Measurements from ENCODE around the gene RNF217. TPM values are rescaled to one million over a fixed set of nuclear protein-coding genes. Genes with fewer than 3 reads are reported as not detected.
"Not testable (repeated sequence)": the region's sequence is repeated elsewhere in the genome, so short reads cannot be mapped to it uniquely, and the experiment has no call there.

Gene RNF217
- total RNA-seq, 4 donors from 2014 or later: 6.0 to 24.3 (median 16.0) TPM

DNA sequence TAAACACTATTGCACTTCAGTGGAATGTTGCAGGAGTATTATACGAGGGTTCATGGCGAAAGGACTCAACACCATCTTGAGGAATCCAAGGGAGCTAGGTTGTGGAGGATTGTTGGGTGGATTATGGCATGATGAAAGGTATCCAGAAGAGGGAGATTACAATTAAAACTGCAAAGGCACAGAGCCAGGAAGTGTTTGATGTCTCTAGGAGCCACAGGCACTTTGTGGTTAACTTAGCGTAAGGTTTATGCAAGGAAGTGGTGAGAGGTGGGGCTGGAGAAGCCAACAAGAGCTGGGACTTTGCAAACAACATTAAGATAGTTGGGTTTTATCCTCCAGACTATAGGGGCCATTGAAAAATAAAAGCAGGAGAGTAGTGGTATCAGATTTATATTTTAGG is 104.7 kb downstream of the RNF217 start:
- no peak overlapping the region for H3K4me3 ChIP-seq
- H3K36me3 ChIP-seq: no peaks in the 10 kb centered on the region
- TF ChIP-seq POLR2AphosphoS5 (IDR thresholded peaks at IDR 0.05): no peak
- TF ChIP-seq, protein P1, sequence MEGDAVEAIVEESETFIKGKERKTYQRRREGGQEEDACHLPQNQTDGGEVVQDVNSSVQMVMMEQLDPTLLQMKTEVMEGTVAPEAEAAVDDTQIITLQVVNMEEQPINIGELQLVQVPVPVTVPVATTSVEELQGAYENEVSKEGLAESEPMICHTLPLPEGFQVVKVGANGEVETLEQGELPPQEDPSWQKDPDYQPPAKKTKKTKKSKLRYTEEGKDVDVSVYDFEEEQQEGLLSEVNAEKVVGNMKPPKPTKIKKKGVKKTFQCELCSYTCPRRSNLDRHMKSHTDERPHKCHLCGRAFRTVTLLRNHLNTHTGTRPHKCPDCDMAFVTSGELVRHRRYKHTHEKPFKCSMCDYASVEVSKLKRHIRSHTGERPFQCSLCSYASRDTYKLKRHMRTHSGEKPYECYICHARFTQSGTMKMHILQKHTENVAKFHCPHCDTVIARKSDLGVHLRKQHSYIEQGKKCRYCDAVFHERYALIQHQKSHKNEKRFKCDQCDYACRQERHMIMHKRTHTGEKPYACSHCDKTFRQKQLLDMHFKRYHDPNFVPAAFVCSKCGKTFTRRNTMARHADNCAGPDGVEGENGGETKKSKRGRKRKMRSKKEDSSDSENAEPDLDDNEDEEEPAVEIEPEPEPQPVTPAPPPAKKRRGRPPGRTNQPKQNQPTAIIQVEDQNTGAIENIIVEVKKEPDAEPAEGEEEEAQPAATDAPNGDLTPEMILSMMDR (IDR thresholded peaks at IDR 0.05): no peak
- in situ Hi-C loops (cut with MboI; ENCODE audit: low pct_ligation_motif_present in 1 of 4, low pct_unique_long_range_greater_than_20kb in 1 of 4, low sequenced_read_pairs in 3 of 4): no loop called here
- 69 to 73% methylated on average over 3 of the region's 3 CpGs for WGBS, 2 donors (ENCODE audit: low coverage in 1 of 2)
- H3K27me3 ChIP-seq: no peaks in the 10 kb centered on the region
- intact Hi-C loops (cut with DNase I; ENCODE audit: low total_unique reads): no loop called here
- H3K9me3 ChIP-seq: no peaks in the 10 kb centered on the region
- H3K27ac ChIP-seq: no peak overlapping the region
- H3K4me1 ChIP-seq: no peaks in the 10 kb centered on the region
- no peak for DNase-seq

DNA sequence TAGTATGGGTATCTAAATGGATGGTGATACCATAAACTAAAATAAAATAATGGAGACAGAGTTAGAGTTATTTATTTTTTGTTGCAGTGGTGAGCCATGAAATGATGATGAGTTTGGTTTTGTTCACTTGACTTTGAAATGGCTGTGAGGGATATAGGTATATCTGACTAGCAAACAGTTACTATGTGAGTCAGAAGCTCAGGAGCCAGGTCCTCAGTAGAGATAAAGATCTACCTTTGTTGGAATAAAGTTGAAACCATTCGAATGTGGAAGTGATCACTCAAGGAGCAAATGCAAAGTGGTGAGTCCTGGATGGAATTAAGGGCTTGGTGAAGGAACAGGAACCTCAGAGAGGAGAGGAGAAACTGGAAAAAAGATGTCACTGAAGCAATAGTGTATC is 105.3 kb downstream of the RNF217 start:
- DNase-seq: no peak
- in situ Hi-C loops (cut with MboI; ENCODE audit: low pct_ligation_motif_present in 1 of 4, low pct_unique_long_range_greater_than_20kb in 1 of 4, low sequenced_read_pairs in 3 of 4) (no loop called here), intact Hi-C loops (cut with DNase I; ENCODE audit: low total_unique reads) (no loop called here)
- 76 to 83% methylated on average over 1 of the region's 1 CpG for WGBS, 2 donors (ENCODE audit: low coverage in 1 of 2)
- no peaks in the 10 kb centered on the region for H3K9me3 ChIP-seq
- no peak overlapping the region for H3K4me3 ChIP-seq
- H3K27ac ChIP-seq: no peak overlapping the region
- no peaks in the 10 kb centered on the region for H3K4me1 ChIP-seq
- no peaks in the 10 kb centered on the region for H3K27me3 ChIP-seq
- H3K36me3 ChIP-seq: no peaks in the 10 kb centered on the region
- TF ChIP-seq, protein P1 (IDR thresholded peaks at IDR 0.05): no peak
- TF ChIP-seq EP300 (IDR thresholded peaks at IDR 0.05; ENCODE audit: low read depth): no peak

DNA sequence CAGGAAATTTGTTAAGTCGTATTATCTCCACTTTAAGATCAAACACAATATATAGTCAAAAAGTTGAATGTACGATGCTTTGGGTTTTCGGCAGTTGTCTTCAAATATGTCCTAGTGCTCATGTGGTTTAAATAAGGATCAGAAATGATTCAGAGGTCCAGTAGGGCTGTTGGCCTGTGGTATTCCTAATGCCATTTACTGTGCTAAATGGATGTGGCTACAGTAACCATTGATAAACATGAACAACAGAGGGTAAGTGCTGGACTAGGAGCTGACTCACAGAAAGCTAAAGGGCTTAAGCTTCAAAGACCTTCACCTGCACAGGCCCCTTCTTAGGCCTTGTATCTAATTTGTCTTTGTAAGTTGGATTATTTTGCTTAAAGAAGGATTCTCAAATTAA is 110.8 kb downstream of the RNF217 start:
- TF ChIP-seq POLR2AphosphoS5 (IDR thresholded peaks at IDR 0.05) (no peak), EP300 (IDR thresholded peaks at IDR 0.05; ENCODE audit: low read depth) (no peak), POLR2A (IDR thresholded peaks at IDR 0.05) (no peak)
- TF ChIP-seq, protein P1 (IDR thresholded peaks at IDR 0.05): no peak
- H3K27me3 ChIP-seq: no peaks in the 10 kb centered on the region
- in situ Hi-C loops (cut with MboI; ENCODE audit: low pct_ligation_motif_present in 1 of 4, low pct_unique_long_range_greater_than_20kb in 1 of 4, low sequenced_read_pairs in 3 of 4): no loop called here
- no peaks in the 10 kb centered on the region for H3K36me3 ChIP-seq
- H3K9me3 ChIP-seq: no peaks in the 10 kb centered on the region
- 91 to 94% methylated on average over 3 of the region's 3 CpGs for WGBS, 2 donors (ENCODE audit: low coverage in 1 of 2)
- H3K4me3 ChIP-seq: no peak overlapping the region
- H3K27ac ChIP-seq: no peak overlapping the region
- DNase-seq: no peak
- intact Hi-C loops (cut with DNase I; ENCODE audit: low total_unique reads): no loop called here
- no peaks in the 10 kb centered on the region for H3K4me1 ChIP-seq

DNA sequence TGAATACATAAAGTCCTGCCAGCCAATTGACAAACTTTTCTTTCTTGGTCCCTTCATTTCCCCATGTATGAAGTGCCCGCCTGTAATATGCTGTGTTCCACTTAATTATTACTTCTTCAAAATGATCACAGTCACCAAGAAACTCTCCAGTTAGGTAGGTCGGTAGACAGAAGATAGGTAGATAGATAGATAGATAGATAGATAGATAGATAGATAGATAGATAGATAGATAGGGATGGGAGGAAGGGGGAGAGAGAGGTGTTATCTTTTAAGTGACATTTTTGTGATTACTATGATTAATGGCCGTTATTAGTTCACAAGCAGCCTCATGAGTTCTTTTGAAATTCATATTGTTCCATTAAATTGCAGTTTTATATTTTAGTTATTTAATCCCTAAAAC is 111.9 kb downstream of the RNF217 start:
- 91 to 92% methylated on average over 3 of the region's 3 CpGs for WGBS, 2 donors (ENCODE audit: low coverage in 1 of 2)
- intact Hi-C loops (cut with DNase I; ENCODE audit: low total_unique reads) (no loop called here), in situ Hi-C loops (cut with MboI; ENCODE audit: low pct_ligation_motif_present in 1 of 4, low pct_unique_long_range_greater_than_20kb in 1 of 4, low sequenced_read_pairs in 3 of 4) (no loop called here)
- Histone ChIP-seq H3K4me3 (no peak overlapping the region), H3K4me1 (no peaks in the 10 kb centered on the region), H3K9me3 (no peaks in the 10 kb centered on the region), H3K36me3 (no peaks in the 10 kb centered on the region), H3K27me3 (no peaks in the 10 kb centered on the region), H3K27ac (no peak overlapping the region)
- TF ChIP-seq POLR2AphosphoS5 (IDR thresholded peaks at IDR 0.05) (no peak), EP300 (IDR thresholded peaks at IDR 0.05; ENCODE audit: low read depth) (no peak), POLR2A (IDR thresholded peaks at IDR 0.05) (no peak)
- TF ChIP-seq, protein P1 (IDR thresholded peaks at IDR 0.05): no peak
- no peak for DNase-seq

DNA sequence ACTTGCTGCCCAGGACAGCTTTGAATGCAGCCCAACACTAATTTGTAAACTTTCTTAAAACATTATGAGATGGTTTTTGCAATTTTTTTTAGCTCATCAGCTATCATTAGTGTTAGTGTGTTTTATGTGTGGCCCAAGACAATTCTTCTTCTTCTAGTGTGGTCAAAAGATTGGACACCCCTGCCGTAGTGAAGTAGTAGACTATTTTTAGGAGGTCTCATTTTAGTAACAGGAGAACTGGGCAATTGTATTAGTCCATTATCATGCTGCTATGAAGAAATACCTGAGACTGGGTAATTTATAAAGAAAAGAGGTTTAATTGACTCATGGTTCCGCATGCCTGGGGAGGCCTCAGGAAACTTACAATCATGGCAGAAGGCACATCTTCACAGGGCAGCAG is 112.8 kb downstream of the RNF217 start:
- H3K9me3 ChIP-seq; H3K36me3 ChIP-seq; in situ Hi-C loops (cut with MboI; ENCODE audit: low pct_ligation_motif_present in 1 of 4, low pct_unique_long_range_greater_than_20kb in 1 of 4, low sequenced_read_pairs in 3 of 4); H3K4me1 ChIP-seq; DNase-seq; intact Hi-C loops (cut with DNase I; ENCODE audit: low total_unique reads); H3K27ac ChIP-seq; H3K27me3 ChIP-seq; H3K4me3 ChIP-seq: not testable (repeated sequence)
- WGBS, 2 donors (ENCODE audit: low coverage in 1 of 2): 85 to 100% methylated on average over 1 to 2 of the region's 2 CpGs

Data from transverse colon (tissue), 4 donors.